Natural killer cell (primary cell): ENCODE data around the gene FAM210A. TPM values are rescaled to one million over a fixed set of nuclear protein-coding genes. Genes with fewer than 3 reads are reported as not detected.

Source experiments
- ATAC-seq, 3 donors: fragments of 150-1000 bp in 2 of 3; fragments of 200-7000 bp in 1 of 3; cut with Tn5 transposase; 1 replicate in 1 of 3; 2 replicates in 2 of 3; pipeline ENCODE4 v1.10.0; 2021; ENCODE audit warnings: mild to moderate bottlenecking in 2 of 3, moderate library complexity in 2 of 3
- DNase-seq, 2 donors: peaks; one replicate each; pipeline versions ENCODE4 v3.0.0 to v3.0.0-alpha.2; 2013 to 2021; ENCODE audit warnings: mixed read lengths in 1 of 2
- H3K27ac ChIP-seq: one replicate; pipeline ENCODE4 v1.5.1; 2013; ENCODE audit warnings: mild to moderate bottlenecking, low read length
- H3K27me3 ChIP-seq: one replicate; pipeline ENCODE4 v1.6.1; 2013; ENCODE audit warnings: low read length; ENCODE audit not compliant: control insufficient read depth, insufficient read depth
- H3K36me3 ChIP-seq: one replicate; pipeline ENCODE4 v1.6.1; 2013; ENCODE audit warnings: low read length; ENCODE audit not compliant: control insufficient read depth, insufficient read depth
- H3K4me1 ChIP-seq: one replicate; pipeline ENCODE4 v1.6.1; 2013; ENCODE audit warnings: low read length; ENCODE audit not compliant: control insufficient read depth, insufficient read depth
- H3K4me3 ChIP-seq: one replicate; pipeline ENCODE4 v1.5.1; 2013; ENCODE audit warnings: low read length
- H3K9me3 ChIP-seq: one replicate; pipeline ENCODE4 v1.6.1; 2013; ENCODE audit warnings: low read length; ENCODE audit not compliant: control insufficient read depth, insufficient read depth
- H3K27ac Mint-ChIP-seq, 2 donors: one replicate each; pipeline ENCODE4 v1.8.0; 2022; ENCODE audit warnings: mild to moderate bottlenecking in 2 of 2, mixed read lengths in 2 of 2, moderate library complexity in 1 of 2
- H3K27me3 Mint-ChIP-seq, 2 donors: one replicate each; pipeline ENCODE4 v1.8.0; 2022; ENCODE audit warnings: low read depth in 2 of 2, mixed read lengths in 2 of 2
- H3K36me3 Mint-ChIP-seq: one replicate; pipeline ENCODE4 v1.8.0; 2022; ENCODE audit warnings: mixed read lengths
- H3K4me1 Mint-ChIP-seq, 2 donors: one replicate each; pipeline ENCODE4 v1.8.0; 2022; ENCODE audit warnings: mixed read lengths in 2 of 2
- H3K4me3 Mint-ChIP-seq: one replicate; pipeline ENCODE4 v1.8.0; 2022; ENCODE audit warnings: mild to moderate bottlenecking, moderate library complexity, mixed read lengths
- H3K9me3 Mint-ChIP-seq, 2 donors: one replicate each; pipeline ENCODE4 v1.8.0; 2022; ENCODE audit warnings: mixed read lengths in 2 of 2
- CTCF ChIP-seq: fragments of 200-600 bp; IDR thresholded peaks from one replicate; pipeline ENCODE4 v1.8.0; 2022; ENCODE audit warnings: antibody characterized with exemption
- WGBS: methylation state at CpG from one replicate; pipeline ENCODE4 v1.1.7; 2013; ENCODE audit warnings: missing lambda C conversion rate; ENCODE audit not compliant: insufficient coverage; 5-methylcytosine and 5-hydroxymethylcytosine counted together
- intact Hi-C: fragments of 100-400 bp; cut with micrococcal nuclease; formaldehyde crosslinking; loops from one replicate; pipeline ENCODE4 v1.14.2; 2022
- total RNA-seq, 4 donors: library from RNA; stranded (reverse); fragments of 120-200 nt in 1 of 4; gene quantifications; one replicate each; pipeline versions ENCODE4 v1.2.3 to v1.2.4, GENCODE V29; 2013 to 2022

Gene FAM210A
- total RNA-seq, 3 donors from 2014 or later (not counting 1 experiment from before 2014, with no cell fraction given), result 5.4 to 11.2 (median 9.2) TPM

- Mint-ChIP-seq H3K36me3 (no peaks in the 10 kb centered on the region), H3K9me3 (no peaks in the 10 kb centered on the region), H3K27ac (no peak overlapping the region), H3K4me1 (peaks cover 29 to 31% of the 10 kb centered on the region in 2 donors), H3K4me3 (no peak overlapping the region), H3K27me3 (peaks cover 14 to 27% of the 10 kb centered on the region in 2 donors)
- H3K4me3 ChIP-seq, result no peak overlapping the region
- peaks cover 16% of the 10 kb centered on the region for H3K27me3 ChIP-seq
- peaks cover 5% of the 10 kb centered on the region for H3K36me3 ChIP-seq
- DNase-seq (no peak), ATAC-seq (no peak)
- H3K27ac ChIP-seq, result no peak overlapping the region
- no peaks in the 10 kb centered on the region for H3K9me3 ChIP-seq
- peaks cover 34% of the 10 kb centered on the region for H3K4me1 ChIP-seq
- intact Hi-C loops, result loop anchor here (10.0 kb wide), 1 partner anchor 703 kb away; no protein-coding TSS in a partner anchor
- no peak for TF ChIP-seq CTCF
- WGBS, result 73% methylated on average over 5 of the region's 9 CpGs
Observed at GRCh38 chr18:13617826-13618515, 108.4 kb downstream of the FAM210A start.

- H3K9me3 Mint-ChIP-seq, result no peaks in the 10 kb centered on the region
- Histone ChIP-seq H3K27me3 (peaks cover 16% of the 10 kb centered on the region), H3K9me3 (no peaks in the 10 kb centered on the region), H3K27ac (no peak overlapping the region), H3K4me3 (no peak overlapping the region), H3K4me1 (peaks cover 48% of the 10 kb centered on the region), H3K36me3 (peaks cover 3% of the 10 kb centered on the region)
- no peak for TF ChIP-seq CTCF
- no peak overlapping the region for H3K4me3 Mint-ChIP-seq
- intact Hi-C loops, result loop anchor here (10.0 kb wide), 1 partner anchor 702 kb away; no protein-coding TSS in a partner anchor
- H3K27ac Mint-ChIP-seq, result no peak overlapping the region
- no peaks in the 10 kb centered on the region for H3K36me3 Mint-ChIP-seq
- 78% methylated on average over 15 of the region's 15 CpGs for WGBS
- DNase-seq (no peak), ATAC-seq (no peak)
- H3K4me1 Mint-ChIP-seq, result peaks cover 43 to 45% of the 10 kb centered on the region in 2 donors
- H3K27me3 Mint-ChIP-seq, result peaks cover 21 to 41% of the 10 kb centered on the region in 2 donors
Observed at GRCh38 chr18:13616525-13617035, 109.8 kb downstream of the FAM210A start.

GRCh38 chr18:13616041-13616440, 110.3 kb downstream of the FAM210A start:
- peaks cover 16% of the 10 kb centered on the region for H3K27me3 ChIP-seq
- ATAC-seq (no peak), DNase-seq (no peak)
- Mint-ChIP-seq H3K4me1 (peaks cover 48 to 50% of the 10 kb centered on the region in 2 donors), H3K27ac (no peak overlapping the region), H3K36me3 (no peaks in the 10 kb centered on the region), H3K4me3 (no peak overlapping the region), H3K27me3 (peaks cover 23 to 46% of the 10 kb centered on the region in 2 donors), H3K9me3 (no peaks in the 10 kb centered on the region)
- H3K9me3 ChIP-seq, result no peaks in the 10 kb centered on the region
- no peak overlapping the region for H3K27ac ChIP-seq
- no peak overlapping the region for H3K4me3 ChIP-seq
- peaks cover 53% of the 10 kb centered on the region for H3K4me1 ChIP-seq
- TF ChIP-seq CTCF, result no peak
- 64% methylated on average over 4 of the region's 5 CpGs for WGBS
- H3K36me3 ChIP-seq, result no peaks in the 10 kb centered on the region
- intact Hi-C loops, result loop anchor here (10.0 kb wide), 1 partner anchor 701 kb away; no protein-coding TSS in a partner anchor
